EH (cell line): Measurements from ENCODE around the gene IFRD2.
"Not testable (repeated sequence)": the region's sequence is repeated elsewhere in the genome, so short reads cannot be mapped to it uniquely, and the experiment has no call there.

Source experiments
- DNase-seq: peaks from one replicate; pipeline ENCODE4 v3.0.0-alpha.2; 2015; ENCODE audit warnings: low read depth

Gene IFRD2

DNA sequence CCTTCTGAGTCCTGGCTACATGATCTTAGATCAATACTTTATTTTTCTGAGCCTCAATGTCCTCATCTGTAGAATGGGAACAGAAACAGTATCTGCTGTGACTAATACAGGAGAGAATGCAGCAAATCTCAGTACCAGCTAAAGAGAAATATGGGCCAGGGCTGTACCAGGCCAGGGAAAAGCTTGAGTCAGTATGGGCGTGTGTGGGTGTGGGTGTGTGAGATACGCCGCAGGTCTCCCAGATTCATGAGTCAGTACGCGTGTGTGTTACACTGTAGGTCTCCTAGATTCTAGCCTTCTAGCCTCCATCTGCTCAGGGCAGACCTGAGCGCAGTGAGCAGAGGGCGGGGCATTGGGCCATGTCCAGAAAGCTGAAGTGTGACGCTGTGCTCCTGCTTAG lies 41.0 kb downstream of the IFRD2 start:
- DNase-seq: peak; percentile 91

DNA sequence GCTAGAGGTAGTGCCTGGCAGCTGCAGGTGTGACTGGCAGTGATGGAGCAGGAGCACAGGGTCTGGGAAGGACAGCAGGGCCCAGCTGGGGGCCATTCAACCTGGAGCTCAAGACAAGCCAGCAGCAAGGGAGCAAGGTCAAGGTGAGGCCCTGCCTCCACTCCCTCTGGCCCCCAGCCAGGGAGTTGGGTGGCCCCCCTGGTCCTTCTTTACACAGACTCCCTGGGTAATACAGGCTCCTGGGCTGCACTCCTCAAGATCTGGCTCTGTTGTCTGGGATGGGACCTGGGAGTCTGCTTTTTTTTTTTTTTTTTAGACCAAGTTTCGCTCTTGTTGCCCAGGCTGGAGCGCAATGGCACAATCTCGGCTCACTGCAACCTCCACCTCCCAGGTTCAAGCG lies 41.7 kb downstream of the IFRD2 start:
- no peak for DNase-seq

DNA sequence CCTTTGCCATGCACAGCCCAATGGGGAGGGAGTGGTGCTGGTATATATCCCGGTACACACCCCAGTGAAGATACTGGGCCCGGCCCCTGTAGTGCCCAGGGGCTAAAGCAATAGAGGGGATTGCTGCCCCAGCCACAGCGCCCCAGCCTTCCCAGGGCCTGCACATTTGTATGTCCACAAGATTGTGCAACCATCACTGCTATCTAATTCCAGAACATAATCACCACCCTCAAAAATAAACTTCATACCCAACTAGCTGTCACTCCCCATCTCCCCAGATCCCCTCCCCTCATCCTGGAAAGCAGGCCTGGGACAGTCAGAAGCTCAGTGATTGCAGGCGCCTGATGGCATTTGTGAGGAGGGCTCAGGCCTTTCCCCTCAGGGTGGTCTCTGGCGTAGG lies 42.8 kb downstream of the IFRD2 start:
- no peak for DNase-seq

DNA sequence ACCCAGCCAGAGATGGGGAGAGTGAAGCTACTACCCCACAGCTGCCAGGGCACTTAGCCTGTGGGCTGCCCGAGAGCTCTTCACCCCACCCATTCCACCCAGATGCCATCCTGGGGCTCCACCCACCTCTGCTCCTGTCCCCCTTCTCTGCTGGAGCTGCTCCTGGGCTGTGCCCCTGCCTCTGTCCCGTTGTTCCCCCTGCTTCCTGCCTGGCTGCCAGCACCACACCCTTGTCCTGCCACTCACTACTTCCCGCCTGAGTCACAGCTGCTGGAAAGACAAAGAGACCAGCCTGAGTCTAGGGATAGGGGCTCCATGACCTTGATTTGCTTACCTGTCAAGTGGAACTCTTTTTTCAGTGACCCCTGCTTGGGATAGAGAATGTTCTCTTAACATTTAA lies 43.8 kb downstream of the IFRD2 start:
- DNase-seq: peak; percentile 70

DNA sequence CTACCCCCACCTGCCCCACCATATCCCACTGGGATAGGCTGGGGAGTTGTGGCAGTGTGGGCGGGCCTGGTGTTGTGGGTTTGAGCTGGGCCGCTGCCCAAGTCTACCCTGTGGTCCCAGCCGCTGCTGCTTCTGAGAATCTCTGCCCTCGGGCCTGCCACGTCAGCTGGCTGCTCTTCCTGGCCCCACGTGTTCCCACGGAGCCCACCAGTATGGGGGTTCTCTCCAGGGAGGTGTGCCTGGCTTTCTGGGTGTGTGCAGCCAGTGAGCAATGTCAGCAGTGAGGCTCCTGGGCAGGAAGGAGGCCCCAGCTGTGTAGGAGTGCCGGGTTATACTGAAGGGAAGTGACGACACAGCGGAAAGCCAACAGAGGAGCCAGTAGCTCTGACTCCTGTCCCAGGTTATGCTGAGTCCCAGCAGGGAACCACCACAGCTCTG lies 45.7 kb downstream of the IFRD2 start:
- peak; percentile 99 for DNase-seq

DNA sequence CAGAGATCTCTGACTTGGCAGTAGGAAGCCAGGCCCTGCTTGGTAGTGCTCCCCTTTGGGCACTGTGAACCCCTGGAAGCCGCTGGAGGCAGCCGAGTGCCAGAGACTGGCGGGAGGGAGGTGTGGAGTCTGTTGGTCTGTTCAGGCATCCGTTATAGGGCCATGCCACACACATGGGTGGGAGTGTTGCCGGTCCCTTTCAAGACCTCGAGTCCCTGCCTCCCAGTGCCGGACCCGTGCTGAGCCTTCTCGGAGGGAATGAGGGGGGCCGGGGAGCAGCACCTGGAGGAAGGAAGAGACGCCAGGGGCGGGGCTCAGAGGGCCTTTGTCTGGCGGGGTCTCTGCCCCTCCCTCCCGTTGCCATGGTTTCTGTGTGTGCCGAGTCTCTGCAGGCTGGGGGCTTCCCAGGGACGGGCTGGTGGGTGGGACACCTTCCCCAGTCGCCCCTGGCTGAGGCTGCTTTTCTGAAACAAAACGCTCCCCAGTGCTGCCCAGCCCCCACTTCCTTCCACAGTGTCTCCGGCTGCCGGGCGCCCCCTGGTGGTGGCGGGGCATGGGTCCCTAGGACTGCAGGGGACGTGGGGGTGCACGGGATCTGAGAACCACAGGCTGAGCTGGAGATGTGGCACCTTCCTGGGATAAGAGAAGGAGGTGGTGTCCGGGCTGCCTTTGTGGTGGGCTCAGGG lies 46.3 kb downstream of the IFRD2 start:
- DNase-seq: peak; percentile 49

DNA sequence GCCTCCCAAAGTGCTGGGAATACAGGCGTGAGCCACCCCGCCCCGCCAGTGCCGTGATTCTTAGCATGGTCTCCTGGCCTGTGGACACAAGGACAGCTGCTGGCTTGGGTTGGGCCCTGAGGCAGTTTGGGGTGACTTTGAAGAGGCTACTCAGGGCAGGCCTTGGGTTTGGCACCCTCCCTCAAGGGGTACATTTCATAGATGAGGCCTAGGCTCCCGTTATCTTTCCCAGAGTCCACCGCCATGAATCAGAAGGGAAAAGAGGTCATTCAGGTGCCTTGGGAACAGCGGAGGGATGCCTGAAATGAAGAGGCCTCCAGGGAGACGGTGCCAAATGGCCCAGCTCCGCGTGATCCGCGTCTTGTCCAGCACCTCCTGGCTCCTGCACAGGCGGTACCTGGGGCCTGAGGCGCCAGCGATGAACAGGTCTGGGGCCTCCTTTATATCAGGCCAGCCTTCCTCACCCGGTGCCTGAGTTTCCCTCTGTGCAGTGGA lies 46.9 kb downstream of the IFRD2 start:
- DNase-seq: no peak

DNA sequence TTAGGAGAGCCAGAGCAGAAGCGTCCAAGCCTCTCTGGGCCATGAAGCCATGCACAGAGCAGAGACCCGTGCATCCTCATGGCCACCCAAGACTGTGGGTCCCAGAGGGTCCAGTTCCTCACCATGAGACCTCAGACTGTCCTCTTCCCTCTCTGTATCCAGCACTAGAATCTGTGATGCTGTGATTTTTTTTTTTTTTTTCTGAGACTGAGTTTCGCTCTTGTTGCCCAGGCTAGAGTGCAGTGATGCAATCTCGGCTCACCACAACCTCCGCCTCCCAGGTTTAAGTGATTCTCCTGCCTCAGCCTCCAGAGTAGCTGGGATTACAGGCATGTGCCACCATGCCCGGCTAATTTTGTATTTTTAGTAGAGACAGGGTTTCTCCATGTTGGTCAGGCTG lies 47.4 kb downstream of the IFRD2 start:
- DNase-seq: not testable (repeated sequence)

DNA sequence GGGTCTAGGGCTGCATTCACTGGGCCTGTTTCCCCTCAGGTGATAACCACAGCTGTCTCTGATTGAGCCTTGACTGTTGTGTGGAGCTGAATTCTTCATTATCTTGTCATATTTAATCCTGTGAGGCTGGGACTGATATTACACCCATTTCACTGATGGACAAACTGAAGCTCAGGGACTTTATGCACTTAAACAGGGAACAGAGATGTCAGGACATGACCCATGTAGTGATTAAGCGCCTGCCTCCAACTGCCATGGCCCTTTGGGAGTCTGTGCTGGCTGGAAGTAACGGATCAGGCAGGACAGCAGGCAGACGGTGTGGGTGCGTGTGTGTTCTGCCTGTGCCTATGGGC lies 48.7 kb downstream of the IFRD2 start:
- no peak for DNase-seq

DNA sequence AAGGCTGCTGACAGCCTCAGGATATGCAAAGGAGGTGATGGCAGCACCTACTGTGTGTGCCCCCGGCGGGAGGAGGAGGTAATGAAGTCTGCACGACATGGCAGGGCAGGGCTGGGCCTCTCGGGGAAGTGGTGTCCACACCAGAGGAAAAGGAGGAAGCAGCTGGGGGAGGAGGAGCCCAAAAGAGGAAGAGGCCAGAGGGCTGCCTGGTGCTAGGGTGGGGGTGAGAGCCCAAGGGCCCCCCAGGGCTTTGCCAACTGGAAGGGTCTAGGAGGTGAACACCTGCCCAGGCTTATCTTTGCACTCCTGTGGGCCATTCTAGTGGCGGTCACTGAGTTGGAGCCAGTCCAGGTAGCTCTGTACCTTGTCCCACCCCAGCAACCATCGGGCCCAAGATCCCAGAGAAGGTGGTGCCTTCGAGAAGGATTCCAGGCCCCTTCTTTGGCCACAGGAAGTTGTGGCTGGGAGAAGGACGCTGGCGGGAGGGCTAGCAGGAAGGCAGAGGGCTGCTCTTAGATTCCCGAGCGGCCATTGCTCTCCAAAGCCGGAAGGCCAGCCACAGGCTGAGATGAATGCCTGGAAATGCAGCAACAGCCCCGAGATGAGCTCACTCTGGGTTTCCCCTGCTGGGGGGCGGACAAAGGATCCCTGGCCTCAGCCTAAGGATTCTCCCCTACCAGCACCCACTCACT lies 49.2 kb downstream of the IFRD2 start:
- peak; percentile 72 for DNase-seq

DNA sequence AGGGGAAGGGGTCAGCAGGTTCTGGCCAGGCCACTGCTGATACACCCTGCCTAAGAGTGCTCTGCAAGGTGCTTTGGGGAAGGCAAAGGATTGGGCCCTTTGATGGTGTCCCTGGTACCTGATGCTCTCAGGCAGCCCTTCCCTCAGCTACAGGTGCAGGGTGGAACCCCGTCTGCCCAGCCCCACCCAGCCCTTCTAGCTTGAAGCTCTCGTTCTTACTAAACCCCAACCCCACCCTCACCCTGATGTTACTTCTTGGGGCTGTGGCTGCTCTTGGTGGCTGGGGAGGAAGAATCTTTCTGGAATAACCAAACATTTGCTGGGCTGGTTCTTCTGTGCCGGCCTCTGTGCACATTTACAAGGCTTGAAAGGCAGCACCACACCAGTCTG lies 49.9 kb downstream of the IFRD2 start:
- no peak for DNase-seq

DNA sequence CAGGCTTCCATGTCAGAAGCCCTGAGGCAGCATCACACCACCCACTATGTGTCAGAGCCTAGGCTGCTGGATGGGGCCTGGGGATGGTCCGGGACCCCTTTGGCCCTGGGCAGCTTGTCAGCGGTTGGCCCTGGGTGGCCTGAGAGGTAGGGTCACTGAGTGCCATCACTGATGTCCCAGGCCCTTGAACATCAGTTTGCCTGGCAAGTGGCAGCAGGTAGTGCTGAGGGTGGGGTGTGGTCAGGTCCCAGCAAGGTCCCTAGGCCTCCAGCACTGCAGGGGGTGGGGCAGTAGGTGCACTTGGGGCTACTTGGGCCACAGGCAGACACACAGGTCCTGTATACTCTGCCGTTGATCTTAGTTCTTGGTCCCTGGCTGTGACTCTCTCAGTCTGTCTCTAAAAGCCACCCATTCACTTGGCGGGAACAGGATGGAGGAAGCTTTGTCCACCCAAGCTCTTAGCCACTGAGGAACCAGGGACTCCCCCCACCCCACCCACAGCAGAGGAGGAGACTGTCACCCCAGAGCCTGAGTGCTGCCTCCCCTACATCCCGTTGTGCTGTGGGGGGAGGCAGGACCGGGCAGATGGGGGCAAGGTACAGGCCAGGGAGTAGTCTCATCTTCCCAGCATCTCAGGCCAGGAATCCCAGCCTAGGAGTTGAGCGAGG lies 50.4 kb downstream of the IFRD2 start:
- DNase-seq: no peak

DNA sequence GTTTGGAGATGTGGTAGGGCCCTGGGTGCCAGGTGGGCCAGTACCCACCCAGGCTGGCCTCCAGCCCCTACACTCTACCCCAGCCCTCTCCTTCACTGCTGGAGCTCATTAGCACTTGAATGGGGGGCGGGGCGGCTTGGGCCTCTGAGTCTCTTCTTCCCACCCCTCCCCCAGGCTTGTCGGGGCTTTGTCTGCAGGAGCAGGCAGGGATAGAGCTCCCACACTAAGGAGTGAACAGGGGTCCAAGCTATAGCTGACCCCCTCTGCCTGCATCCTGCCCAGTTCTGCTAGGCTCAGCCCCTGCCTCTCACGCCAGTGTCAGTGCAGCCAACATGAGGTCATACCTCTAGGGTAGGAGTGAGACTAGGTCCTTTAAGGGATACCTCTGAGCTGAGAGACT lies 51.1 kb downstream of the IFRD2 start:
- DNase-seq: no peak

DNA sequence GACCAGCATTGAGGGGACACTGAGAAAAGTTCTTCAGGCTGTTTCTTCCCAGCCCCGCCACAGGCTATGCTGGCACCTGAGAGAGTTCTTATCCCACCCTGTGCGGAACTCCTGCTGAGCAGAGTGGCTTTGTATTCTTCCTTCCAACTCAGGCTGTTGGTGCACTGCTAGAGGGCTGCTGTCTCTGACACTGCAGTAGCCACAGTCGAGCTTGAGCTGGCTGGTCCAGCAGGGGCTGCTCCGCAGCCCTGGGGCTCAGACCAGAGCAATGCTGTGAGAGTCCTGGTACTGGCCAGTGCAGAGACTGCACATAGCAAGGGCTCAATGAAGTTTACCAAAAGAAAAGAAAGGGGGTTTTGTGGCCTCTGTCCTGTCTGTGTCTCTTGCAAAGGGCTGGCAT lies 52.6 kb downstream of the IFRD2 start:
- DNase-seq: no peak

DNA sequence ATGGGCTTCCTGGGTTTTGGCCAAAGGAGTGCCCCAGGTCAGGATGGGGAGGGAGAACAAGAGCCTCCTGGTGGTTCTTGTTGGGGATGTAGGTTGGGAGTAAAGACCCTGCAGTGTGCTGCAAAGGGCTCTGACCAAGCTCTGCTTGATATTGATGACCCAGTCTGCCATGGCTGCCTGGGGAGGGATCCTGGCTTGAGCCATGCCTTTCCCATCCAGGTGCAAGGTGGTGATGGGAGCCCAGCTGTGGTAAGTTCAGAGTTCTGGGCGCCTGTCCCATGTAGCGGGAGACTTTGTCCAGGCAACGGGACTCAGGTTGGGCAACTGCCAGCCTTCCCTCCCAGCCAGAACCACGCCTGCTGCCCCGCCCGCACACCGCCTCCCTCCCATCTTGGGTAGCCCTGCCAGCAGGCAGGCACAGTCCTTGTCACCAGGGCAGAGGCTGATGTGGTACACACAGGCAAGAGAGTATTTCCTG lies 53.6 kb downstream of the IFRD2 start:
- DNase-seq: peak; percentile 49

DNA sequence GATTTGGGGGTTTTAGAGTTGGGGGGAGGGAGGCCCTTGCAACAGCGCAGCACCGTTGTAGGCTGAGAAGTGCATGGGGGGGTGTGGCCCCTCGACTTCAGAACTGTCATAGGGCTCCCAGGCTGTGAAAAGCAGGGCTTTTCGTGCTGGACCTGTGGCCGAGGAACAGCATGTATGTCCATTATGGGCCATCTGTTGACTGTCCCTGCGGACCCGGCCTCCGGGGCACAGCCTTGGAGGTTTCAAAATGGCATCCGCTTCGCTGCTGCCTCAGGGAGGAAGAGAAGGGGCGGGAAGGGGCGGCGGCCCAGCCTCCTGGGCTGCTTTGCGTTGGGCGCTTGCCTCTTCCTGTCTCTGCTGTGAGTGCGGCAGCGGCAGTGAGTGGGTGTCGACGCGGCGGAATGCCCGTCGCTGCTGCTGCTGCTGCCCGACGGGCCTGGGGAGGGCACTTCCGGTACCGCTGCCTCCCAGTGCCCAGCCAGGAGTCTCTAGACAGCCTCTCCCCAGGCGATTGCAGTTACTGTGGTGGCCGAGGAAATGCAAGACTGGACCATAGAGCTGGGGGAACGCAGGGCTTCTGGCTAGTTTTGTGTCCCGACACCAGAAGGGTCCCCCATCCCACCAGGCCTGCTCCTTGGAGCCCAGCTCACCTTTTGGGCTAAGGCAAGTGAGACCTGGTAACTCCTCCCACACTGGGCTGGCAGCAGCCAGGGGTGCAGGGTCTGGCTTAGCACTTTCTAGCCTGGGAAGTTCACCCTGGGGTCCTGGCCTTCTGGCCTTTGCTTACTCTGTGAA lies 54.3 kb downstream of the IFRD2 start:
- peak; percentile 92 for DNase-seq
